ENCODE data around the gene CRPPA. TPM values are rescaled to one million over a fixed set of nuclear protein-coding genes. Genes with fewer than 3 reads are reported as not detected.

Gene CRPPA
- total RNA-seq, 1 experiment from 2014 or later = 1.6 TPM

- no peak overlapping the region for H3K4me2 ChIP-seq (ENCODE audit: low read length)
- DNase-seq (ENCODE audit: low read depth, low spot score) = no peak
- H3K4me1 ChIP-seq (ENCODE audit: control insufficient read depth in 1 of 2, insufficient read depth in 2 of 2, low read length in 2 of 2) = peaks cover 0 to 6% of the 10 kb centered on the region in 2 experiments; a peak in 2 of 4 replicates
- no peak overlapping the region for H3K9ac ChIP-seq (ENCODE audit: low read length)
- no peak overlapping the region for H3K27ac ChIP-seq (ENCODE audit: low read depth, low read length)
- TF ChIP-seq POLR2A (IDR thresholded peaks at IDR 0.05; ENCODE audit: borderline replicate concordance, extremely low read depth, insufficient read depth, insufficient read length) = no peak
- TF ChIP-seq SRF (IDR thresholded peaks at IDR 0.05; ENCODE audit: low read depth) = no peak
- TF ChIP-seq EGR1 (IDR thresholded peaks at IDR 0.05; ENCODE audit: low read depth) = no peak
- no peak for TF ChIP-seq MAX (IDR thresholded peaks at IDR 0.05)
- H2AFZ ChIP-seq (ENCODE audit: low read depth, low read length, poor library complexity, severe bottlenecking) = no peak overlapping the region
- H3K9me2 ChIP-seq (ENCODE audit: insufficient read depth) = 0 out of 2 replicates have a peak, but pooled peaks cover 4% of the 10 kb centered on the region
- ChIA-PET CTCF (no interaction called here), RAD21 (ENCODE audit: low non-redundant PET in 1 of 2, low total read pairs in 2 of 2, uncharacterized antibody in 2 of 2, unreplicated experiment in 2 of 2) (no interaction called here), POLR2A (no interaction called here)
- no peaks in the 10 kb centered on the region for H4K20me1 ChIP-seq (ENCODE audit: insufficient read depth)
- intact Hi-C loops (cut with micrococcal nuclease) = loop anchor here (2.0 to 5.0 kb wide), 2 partner anchors 315 to 487 kb away; no protein-coding TSS in a partner anchor
- BruUV-seq (replicated peaks) = no TSS peak
- H3K9me3 ChIP-seq (ENCODE audit: control insufficient read depth in 1 of 2, insufficient read depth in 1 of 2, low read depth in 1 of 2, low read length in 2 of 2) = no peaks in the 10 kb centered on the region
- ATAC-seq = no peak
- H3K36me3 ChIP-seq (ENCODE audit: control insufficient read depth in 1 of 2, insufficient read depth in 2 of 2, low read length in 2 of 2) = no peaks in the 10 kb centered on the region
- H3K27me3 ChIP-seq (ENCODE audit: insufficient read depth, low read length) = no peaks in the 10 kb centered on the region
- H3K4me3 ChIP-seq (replicated peaks in 1 of 2; ENCODE audit: low read depth in 1 of 2, low read length in 2 of 2) = no peak overlapping the region
- no peaks in the 10 kb centered on the region for H3K79me2 ChIP-seq (ENCODE audit: insufficient read depth, low read length)
Measured at GRCh38 chr7:16430133-16430532, 8.8 kb upstream of the CRPPA start.

- H3K4me2 ChIP-seq (ENCODE audit: low read length) = no peak overlapping the region
- no peaks in the 10 kb centered on the region for H3K9me3 ChIP-seq (ENCODE audit: control insufficient read depth in 1 of 2, insufficient read depth in 1 of 2, low read depth in 1 of 2, low read length in 2 of 2)
- RAD21 ChIA-PET (ENCODE audit: low non-redundant PET in 1 of 2, low total read pairs in 2 of 2, uncharacterized antibody in 2 of 2, unreplicated experiment in 2 of 2) = no interaction called here
- TF ChIP-seq EZH2phosphoT487 (IDR thresholded peaks at IDR 0.05; ENCODE audit: borderline replicate concordance) (no peak), ZNF274 (IDR thresholded peaks at IDR 0.05; ENCODE audit: low read depth, low read length) (no peak), POLR2AphosphoS5 (IDR thresholded peaks at IDR 0.05; ENCODE audit: low read depth, low read length) (no peak), MAX (IDR thresholded peaks at IDR 0.05) (no peak), SIN3A (IDR thresholded peaks at IDR 0.05; ENCODE audit: low read depth) (no peak), TCF7L2 (IDR thresholded peaks at IDR 0.05; ENCODE audit: borderline replicate concordance, extremely low read depth, insufficient read depth, insufficient read length) (no peak), ELF1 (IDR thresholded peaks at IDR 0.05; ENCODE audit: borderline replicate concordance, low read depth) (no peak), ZBTB33 (IDR thresholded peaks at IDR 0.05; ENCODE audit: extremely low read depth, insufficient replicate concordance, low read length) (no peak), EGR1 (IDR thresholded peaks at IDR 0.05; ENCODE audit: low read depth) (no peak), CEBPB (IDR thresholded peaks at IDR 0.05; ENCODE audit: low read depth) (no peak), EZH2 (IDR thresholded peaks at IDR 0.05) (no peak), REST (IDR thresholded peaks at IDR 0.05; ENCODE audit: low read depth) (no peak), FOSL1 (IDR thresholded peaks at IDR 0.05; ENCODE audit: low read depth) (no peak)
- BruUV-seq (replicated peaks) = no TSS peak
- CTCF ChIA-PET = interaction anchor here (1.0 kb wide), 1 partner anchor 136 kb away, joined by 3 read pairs; no protein-coding TSS in a partner anchor
- POLR2A ChIA-PET = no interaction called here
- no peaks in the 10 kb centered on the region for H3K79me2 ChIP-seq (ENCODE audit: insufficient read depth, low read length)
- H3K36me3 ChIP-seq (ENCODE audit: control insufficient read depth in 1 of 2, insufficient read depth in 2 of 2, low read length in 2 of 2) = no peaks in the 10 kb centered on the region
- no peaks in the 10 kb centered on the region for H4K20me1 ChIP-seq (ENCODE audit: insufficient read depth)
- no peaks in the 10 kb centered on the region for H3K27me3 ChIP-seq (ENCODE audit: insufficient read depth, low read length)
- H3K9me2 ChIP-seq (ENCODE audit: insufficient read depth) = no peaks in the 10 kb centered on the region
- no peak overlapping the region for H3K9ac ChIP-seq (ENCODE audit: low read length)
- peaks cover 0 to 6% of the 10 kb centered on the region in 2 experiments; a peak in 2 of 4 replicates for H3K4me1 ChIP-seq (ENCODE audit: control insufficient read depth in 1 of 2, insufficient read depth in 2 of 2, low read length in 2 of 2)
- no peak for ATAC-seq
- no peak overlapping the region for H2AFZ ChIP-seq (ENCODE audit: low read depth, low read length, poor library complexity, severe bottlenecking)
- no peak overlapping the region for H3K4me3 ChIP-seq (replicated peaks in 1 of 2; ENCODE audit: low read depth in 1 of 2, low read length in 2 of 2)
- intact Hi-C loops (cut with micrococcal nuclease) = no loop called here
- no peak for DNase-seq (ENCODE audit: low read depth, low spot score)
- H3K27ac ChIP-seq (ENCODE audit: low read depth, low read length) = no peak overlapping the region
Measured at GRCh38 chr7:16428672-16429071, 7.3 kb upstream of the CRPPA start.

All from HCT116 (cell line).